ENCODE results near the gene ZFYVE28.
A peak's percentile ranks its signal among the peaks of the same experiment; 100 is the strongest.

- TF ChIP-seq POLR2AphosphoS5 (IDR thresholded peaks at IDR 0.05; ENCODE audit: insufficient read depth in 1 of 2, low read depth in 1 of 2), result peak; percentile 23 to 69
- peak in 1 of 3 experiments; percentile 11 for TF ChIP-seq CTCF (IDR thresholded peaks at IDR 0.05)
Measured at GRCh38 chr4:2412885-2413716, 5.3 kb downstream of the ZFYVE28 start.

All from vagina (tissue), 2 donors.